ENCODE results near the gene SLC2A4RG.
"Not testable (repeated sequence)": the region's sequence is repeated elsewhere in the genome, so short reads cannot be mapped to it uniquely, and the experiment has no call there.

Gene SLC2A4RG

DNA sequence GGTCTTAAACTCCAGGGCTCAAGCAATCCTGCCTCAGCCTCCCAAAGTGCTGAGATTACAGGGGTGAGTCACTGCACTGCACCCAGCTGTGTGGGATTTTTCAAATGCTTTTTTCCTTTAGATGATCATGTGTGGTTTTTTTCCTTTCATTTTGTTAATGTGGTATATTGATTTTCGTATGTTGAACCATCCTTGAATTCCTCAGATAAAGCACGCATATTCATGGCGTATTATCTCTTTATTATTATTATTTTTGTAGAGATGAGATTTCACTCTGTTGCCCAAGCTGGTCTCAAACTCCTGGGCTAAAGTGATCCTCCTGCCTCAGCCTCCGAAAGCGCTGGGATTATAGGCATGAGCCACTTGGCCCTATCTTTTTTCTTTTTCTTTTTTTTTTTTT is 24.7 kb upstream of the SLC2A4RG start:
- DNase-seq, result no peak

DNA sequence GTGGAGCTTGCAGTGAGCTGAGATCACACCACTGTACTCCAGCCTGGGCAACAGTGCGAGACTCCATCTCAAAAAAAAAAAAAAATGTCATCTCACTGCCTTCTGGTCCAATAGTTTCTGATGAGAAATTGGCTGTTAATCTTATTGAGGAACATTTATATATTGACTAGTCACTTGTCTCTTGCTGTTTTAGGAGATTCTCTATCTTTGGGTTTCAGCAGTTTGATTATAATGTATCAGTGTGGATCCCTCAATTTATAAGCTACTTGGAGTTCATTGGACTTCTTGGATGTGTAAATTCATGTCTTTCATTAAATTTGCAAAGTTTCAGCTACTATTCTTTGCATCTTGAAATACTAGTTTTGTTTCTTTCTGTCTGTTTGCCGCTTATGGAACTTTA is 20.6 kb upstream of the SLC2A4RG start:
- DNase-seq, result no peak

DNA sequence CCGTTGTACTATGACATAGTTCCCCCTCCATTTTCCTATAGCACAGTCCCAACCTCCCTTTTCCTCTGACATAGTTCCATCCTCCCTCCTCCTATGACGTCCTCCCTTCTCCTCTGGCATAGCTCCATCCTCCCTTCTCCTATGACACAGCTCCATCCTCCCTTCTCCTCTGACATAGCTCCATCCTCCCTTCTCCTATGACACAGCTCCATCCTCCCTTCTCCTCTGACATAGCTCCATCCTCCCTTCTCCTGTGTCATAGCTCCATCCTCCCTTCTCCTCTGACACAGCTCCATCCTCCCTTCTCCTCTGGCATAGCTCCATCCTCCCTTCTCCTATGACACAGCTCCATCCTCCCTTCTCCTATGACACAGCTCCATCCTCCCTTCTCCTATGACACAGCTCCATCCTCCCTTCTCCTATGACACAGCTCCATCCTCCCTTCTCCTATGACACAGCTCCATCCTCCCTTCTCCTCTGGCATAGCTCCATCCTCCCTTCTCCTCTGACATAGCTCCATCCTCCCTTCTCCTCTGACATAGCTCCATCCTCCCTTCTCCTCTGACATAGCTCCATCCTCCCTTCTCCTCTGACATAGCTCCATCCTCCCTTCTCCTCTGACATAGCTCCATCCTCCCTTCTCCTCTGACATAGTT is 16.5 kb upstream of the SLC2A4RG start:
- not testable (repeated sequence) for DNase-seq

GRCh38 chr20:63730189-63730733 is 9.3 kb upstream of the SLC2A4RG start:
- not testable (repeated sequence) for DNase-seq

GRCh38 chr20:63731410-63731809 is 8.2 kb upstream of the SLC2A4RG start:
- DNase-seq, result no peak

GRCh38 chr20:63732118-63733095 is 7.2 kb upstream of the SLC2A4RG start:
- no peak for DNase-seq

- no peak for DNase-seq
Observed at GRCh38 chr20:63733117-63733516, 6.5 kb upstream of the SLC2A4RG start.

- no peak for DNase-seq
Observed at GRCh38 chr20:63733579-63734081, 5.9 kb upstream of the SLC2A4RG start.

DNA sequence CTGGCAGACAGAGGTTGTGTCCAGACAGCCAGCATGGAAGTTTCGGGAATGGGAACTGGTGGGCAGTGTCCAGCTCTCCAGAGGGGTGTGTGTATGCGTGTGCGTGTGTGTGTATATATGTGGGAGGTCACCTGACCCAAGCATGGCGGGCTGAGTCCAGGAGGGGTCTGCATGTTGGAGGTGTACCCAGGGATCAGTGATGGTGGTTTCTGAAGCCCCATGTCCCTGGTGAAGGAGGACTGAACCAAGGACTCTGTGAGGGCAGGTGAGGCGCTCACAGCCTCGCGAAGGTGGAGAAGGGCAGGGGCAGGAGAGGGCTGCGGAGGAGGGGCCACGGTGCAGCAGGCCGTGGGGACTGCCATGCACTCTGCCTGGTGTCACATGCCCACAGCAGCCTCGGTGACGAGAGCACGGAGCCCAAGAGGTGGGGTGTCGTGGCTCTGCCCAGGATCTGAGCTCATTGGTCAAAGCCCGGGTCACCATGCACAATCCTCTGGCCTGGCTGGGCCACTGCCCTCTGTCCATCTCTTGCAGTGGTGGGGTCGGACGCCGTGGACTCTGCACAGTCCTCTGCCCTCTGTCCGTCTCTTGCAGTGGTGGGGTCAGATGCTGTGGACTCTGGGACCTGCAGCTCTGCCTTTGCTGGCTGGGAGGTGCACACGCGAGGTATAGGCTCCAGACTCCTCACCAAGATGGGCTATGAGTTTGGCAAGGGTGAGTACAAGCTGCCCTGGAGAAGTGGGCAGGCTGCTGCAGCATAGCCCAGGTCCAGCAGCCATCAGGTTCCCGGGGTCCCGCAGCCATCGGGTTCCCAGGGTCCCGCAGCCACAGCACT is 5.2 kb upstream of the SLC2A4RG start:
- no peak for DNase-seq

DNA sequence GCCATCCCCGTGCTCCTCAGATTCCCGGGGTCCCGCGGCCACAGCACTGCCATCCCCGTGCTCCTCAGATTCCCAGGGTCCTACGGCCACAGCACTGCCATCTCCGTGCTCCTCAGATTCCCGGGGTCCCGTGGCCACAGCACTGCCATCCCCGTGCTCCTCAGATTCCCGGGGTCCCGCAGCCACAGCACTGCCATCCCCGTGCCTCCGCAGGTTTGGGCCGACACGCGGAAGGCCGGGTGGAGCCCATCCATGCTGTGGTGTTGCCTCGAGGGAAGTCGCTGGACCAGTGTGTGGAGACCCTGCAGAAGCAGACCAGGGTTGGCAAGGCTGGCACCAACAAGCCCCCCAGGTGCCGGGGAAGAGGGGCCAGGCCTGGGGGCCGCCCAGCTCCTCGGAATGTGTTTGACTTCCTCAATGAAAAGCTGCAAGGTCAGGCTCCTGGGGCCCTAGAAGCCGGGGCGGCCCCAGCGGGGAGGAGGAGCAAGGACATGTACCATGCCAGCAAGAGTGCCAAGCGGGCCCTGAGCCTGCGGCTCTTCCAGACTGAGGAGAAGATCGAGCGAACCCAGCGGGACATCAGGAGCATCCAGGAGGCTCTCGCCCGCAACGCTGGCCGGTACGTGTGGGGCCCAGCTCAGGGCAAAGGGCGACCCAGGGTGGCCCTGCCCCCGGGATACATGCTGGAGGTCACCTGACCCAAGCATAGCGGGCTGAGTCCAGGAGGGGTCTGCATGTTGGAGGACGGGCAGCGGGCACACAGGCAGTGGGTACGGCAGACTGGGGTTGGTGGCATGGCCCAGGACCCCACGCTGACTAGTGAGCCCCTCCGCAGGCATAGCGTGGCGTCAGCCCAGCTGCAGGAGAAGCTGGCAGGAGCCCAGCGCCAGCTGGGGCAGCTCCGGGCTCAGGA is 4.4 kb upstream of the SLC2A4RG start:
- no peak for DNase-seq

DNA sequence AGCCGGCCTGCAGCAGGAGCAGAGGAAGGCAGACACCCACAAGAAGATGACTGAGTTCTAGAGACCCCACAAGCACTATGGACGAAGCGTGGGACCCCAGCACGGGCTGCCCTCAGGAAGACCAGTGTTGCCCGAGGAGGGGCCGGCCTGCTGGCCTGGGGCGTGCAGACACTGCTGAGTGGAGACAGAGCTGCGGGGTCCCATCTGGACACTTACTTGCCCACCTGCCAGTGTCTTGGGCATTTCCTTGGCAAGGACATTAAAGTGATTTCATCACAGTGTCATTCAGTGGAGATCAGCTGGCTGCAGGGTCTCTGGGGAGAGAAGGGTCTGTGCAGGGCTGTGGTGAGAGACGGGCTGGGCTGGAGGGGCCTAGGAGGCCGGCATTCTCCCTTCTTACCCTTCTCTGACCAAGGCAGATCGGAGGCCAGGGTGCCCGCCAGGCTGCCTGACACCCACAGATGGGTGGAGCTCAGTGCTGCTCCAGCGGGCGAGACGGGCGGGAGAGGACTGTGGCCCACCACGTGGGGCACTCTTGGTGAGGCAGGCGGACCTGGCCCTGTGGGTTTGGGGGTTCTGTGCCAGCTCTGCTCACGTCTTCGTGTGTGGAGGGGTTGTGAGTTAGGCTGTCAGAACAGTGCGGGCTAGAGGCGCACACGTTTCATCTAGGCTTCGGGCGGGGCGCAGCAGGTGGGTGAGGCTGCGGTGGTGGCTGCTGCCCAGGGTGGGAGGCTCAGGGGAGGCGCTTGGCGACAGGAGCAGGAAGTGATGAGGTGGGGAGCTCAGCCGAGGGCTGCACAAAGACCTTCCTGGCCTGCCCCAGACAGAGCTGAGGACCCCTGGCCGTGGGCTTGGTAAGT is 3.5 kb upstream of the SLC2A4RG start, which contains the start of gene LIME1:
Gene LIME1 (plus strand): TSS at position 806 of the 860 bp plus-strand sequence. CDS start 886 bp downstream, outside the sequence.
- no peak for DNase-seq

GRCh38 chr20:63736893-63737694 is 2.5 kb upstream of the SLC2A4RG start:
- DNase-seq, result no peak

DNA sequence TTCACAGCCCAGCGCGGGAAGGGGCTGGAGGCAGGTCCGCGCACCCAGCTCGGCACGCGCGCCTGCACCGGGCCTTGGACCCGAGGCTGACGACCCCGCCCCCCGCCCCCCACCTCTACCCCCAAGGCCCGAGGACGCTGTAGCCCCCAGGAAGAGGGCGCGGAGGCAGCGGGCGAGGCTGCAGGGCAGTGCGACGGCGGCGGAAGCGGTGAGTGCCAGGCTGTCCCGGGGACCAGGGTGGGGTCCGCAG is 2.0 kb upstream of the SLC2A4RG start:
- no peak for DNase-seq

DNA sequence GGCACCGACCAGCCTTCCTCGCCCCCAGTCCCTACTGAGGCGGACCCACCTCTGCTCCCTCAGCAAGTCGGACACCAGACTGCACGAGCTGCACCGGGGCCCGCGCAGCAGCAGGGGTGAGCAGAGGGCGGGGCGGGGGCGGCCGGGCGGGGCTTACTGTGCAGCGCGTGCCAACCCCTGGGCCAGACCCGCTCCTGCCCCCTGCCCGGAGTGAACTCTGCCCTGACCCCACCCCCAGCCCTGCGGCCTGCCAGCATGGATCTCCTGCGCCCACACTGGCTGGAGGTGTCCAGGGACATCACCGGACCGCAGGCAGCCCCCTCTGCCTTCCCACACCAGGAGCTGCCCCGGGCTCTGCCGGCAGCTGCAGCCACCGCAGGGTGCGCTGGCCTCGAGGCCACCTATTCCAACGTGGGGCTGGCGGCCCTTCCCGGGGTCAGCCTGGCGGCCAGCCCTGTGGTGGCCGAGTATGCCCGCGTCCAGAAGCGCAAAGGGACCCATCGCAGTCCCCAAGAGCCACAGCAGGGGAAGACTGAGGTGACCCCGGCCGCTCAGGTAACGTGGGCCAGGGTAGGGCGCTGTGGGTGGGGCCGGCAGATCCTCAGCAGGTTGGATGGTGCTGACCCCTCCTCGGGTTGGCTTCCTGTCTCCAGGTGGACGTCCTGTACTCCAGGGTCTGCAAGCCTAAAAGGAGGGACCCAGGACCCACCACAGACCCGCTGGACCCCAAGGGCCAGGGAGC is 1.5 kb upstream of the SLC2A4RG start:
- no peak for DNase-seq

GRCh38 chr20:63738687-63739129 is 868 bp upstream of the SLC2A4RG start:
- peak; percentile 20 for DNase-seq

- DNase-seq, result no peak
Observed at GRCh38 chr20:63740070-63740626, 572 bp downstream of the SLC2A4RG start.

- DNase-seq, result peak; percentile 70
Observed at GRCh38 chr20:63740627-63741353, 1.2 kb downstream of the SLC2A4RG start.

- DNase-seq, result no peak
Observed at GRCh38 chr20:63741354-63741675, 1.7 kb downstream of the SLC2A4RG start.

All from NCI-H1092 treated with DMSO at 0.1 percent for 48 hours (cell line).